ENCODE data around the gene SPATA45. TPM values are rescaled to one million over a fixed set of nuclear protein-coding genes. Genes with fewer than 3 reads are reported as not detected.
A peak's percentile ranks its signal among the peaks of the same experiment; 100 is the strongest.

SPATA45 gene
- total RNA-seq, 3 donors from 2014 or later (not counting 1 experiment from before 2014, with no cell fraction given): 0.80 TPM; not detected in 2

DNA sequence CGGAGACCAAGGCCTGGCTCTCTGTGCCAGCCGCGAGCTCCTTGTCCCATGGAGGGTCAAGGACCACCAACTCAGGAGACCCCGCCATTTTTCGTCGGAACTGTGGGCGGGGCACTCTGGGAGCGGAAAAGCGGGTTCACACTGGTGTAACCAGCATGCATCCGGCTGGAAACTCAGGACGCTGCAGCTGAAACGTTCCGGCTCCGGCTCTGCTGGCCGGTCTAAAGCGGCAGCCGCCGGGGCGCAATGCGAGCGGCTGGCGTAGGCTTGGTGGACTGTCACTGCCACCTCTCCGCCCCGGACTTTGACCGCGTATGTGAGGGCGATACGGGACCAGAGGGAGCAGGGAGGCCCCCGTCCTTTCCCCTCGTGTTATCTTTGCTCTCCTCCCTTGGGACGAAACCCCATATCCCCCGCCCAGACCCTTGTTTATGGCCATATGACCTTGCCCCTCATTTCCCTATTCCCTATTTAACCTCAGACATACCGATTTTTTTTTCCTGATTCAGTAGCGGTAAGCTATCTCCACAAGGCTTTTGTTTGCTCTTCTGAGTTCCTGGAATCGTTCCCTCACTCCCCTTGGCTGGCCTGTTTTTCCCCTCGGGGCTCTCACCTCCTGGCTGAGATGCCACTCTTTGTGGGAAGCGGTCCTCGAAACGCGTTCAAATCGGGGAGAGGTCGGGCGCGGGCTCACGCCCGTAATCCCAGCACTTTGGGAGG, 55.6 kb downstream of the SPATA45 start, which contains the start of the genes NSL1 and TATDN3:
Gene NSL1 (minus strand): TSS at position 102 of the 720 bp plus-strand sequence. CDS start 14 bp downstream, at position 88.
Gene TATDN3 (plus strand): TSS at position 219 of the 720 bp plus-strand sequence. CDS start 28 bp downstream, at position 247.
- peaks cover 0 to 38% of the 10 kb centered on the region in 2 donors for H3K4me1 Mint-ChIP-seq
- TF ChIP-seq, protein P1, sequence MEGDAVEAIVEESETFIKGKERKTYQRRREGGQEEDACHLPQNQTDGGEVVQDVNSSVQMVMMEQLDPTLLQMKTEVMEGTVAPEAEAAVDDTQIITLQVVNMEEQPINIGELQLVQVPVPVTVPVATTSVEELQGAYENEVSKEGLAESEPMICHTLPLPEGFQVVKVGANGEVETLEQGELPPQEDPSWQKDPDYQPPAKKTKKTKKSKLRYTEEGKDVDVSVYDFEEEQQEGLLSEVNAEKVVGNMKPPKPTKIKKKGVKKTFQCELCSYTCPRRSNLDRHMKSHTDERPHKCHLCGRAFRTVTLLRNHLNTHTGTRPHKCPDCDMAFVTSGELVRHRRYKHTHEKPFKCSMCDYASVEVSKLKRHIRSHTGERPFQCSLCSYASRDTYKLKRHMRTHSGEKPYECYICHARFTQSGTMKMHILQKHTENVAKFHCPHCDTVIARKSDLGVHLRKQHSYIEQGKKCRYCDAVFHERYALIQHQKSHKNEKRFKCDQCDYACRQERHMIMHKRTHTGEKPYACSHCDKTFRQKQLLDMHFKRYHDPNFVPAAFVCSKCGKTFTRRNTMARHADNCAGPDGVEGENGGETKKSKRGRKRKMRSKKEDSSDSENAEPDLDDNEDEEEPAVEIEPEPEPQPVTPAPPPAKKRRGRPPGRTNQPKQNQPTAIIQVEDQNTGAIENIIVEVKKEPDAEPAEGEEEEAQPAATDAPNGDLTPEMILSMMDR (IDR thresholded peaks at IDR 0.05): no peak
- H3K4me1 ChIP-seq (ENCODE audit: control insufficient read depth, insufficient read depth, low read length): peaks cover 28% of the 10 kb centered on the region
- H3K4me3 Mint-ChIP-seq: peak within 1 kb of the TSS; percentile 97
- peak within 1 kb of the TSS; percentile 95 for H3K4me3 ChIP-seq (ENCODE audit: low read length)
- H3K36me3 ChIP-seq (ENCODE audit: control insufficient read depth, insufficient read depth, low read length): peaks cover 6% of the 10 kb centered on the region
- no peaks in the 10 kb centered on the region for H3K27me3 Mint-ChIP-seq (ENCODE audit: low read depth in 2 of 2)
- under 1% methylated on average over 46 of the region's 46 CpGs for WGBS (ENCODE audit: insufficient coverage)
- peak within 1 kb of the TSS; percentile 88 to 95 for H3K27ac Mint-ChIP-seq
- H3K27ac ChIP-seq (ENCODE audit: low read length): peak within 1 kb of the TSS; percentile 98
- intact Hi-C loops (cut with micrococcal nuclease): loop anchor here (5.0 kb wide), 1 partner anchor 65 kb away; the partner anchor contains the start of gene FLVCR1
- no peaks in the 10 kb centered on the region for H3K9me3 Mint-ChIP-seq
- H3K9me3 ChIP-seq (ENCODE audit: control insufficient read depth, insufficient read depth, low read length): no peaks in the 10 kb centered on the region
- no peaks in the 10 kb centered on the region for H3K36me3 Mint-ChIP-seq
- peak; percentile 97 for DNase-seq
- no peaks in the 10 kb centered on the region for H3K27me3 ChIP-seq (ENCODE audit: control insufficient read depth, insufficient read depth, low read length)
- ATAC-seq: peak; percentile 95 to 99 (median 95)

DNA sequence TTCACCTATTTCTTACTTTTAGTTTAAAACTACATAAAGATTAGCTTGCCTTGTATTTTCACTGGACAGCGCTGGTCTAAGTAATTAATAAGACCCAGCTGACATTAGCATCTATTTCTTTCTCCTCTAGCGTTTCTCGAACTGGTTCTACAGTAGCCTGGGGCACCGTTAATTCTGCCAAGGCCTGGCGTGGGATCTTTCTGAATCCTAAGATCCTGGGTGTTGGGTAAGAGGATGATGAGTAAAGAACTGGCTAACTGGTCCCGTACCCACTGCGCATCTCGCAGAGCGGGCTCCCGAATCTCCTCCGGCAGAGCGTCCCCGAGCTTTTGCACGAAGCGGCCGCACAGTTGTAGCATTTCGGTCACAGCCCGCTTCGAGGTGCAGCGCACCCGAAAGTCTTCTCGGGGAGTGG, 56.2 kb downstream of the SPATA45 start:
- no peak for DNase-seq
- H3K4me1 Mint-ChIP-seq: peaks cover 0 to 38% of the 10 kb centered on the region in 2 donors
- Histone ChIP-seq H3K27me3 (ENCODE audit: control insufficient read depth, insufficient read depth, low read length) (no peaks in the 10 kb centered on the region), H3K36me3 (ENCODE audit: control insufficient read depth, insufficient read depth, low read length) (peaks cover 5% of the 10 kb centered on the region), H3K27ac (ENCODE audit: low read length) (peak overlapping the region; percentile 98), H3K4me3 (ENCODE audit: low read length) (peak overlapping the region; percentile 95), H3K4me1 (ENCODE audit: control insufficient read depth, insufficient read depth, low read length) (peaks cover 28% of the 10 kb centered on the region), H3K9me3 (ENCODE audit: control insufficient read depth, insufficient read depth, low read length) (no peaks in the 10 kb centered on the region)
- peak; percentile 67 to 72 (median 68) for ATAC-seq
- H3K27me3 Mint-ChIP-seq (ENCODE audit: low read depth in 2 of 2): no peaks in the 10 kb centered on the region
- WGBS (ENCODE audit: insufficient coverage): 0% methylated on average over 22 of the region's 22 CpGs
- intact Hi-C loops (cut with micrococcal nuclease): loop anchor here (5.0 kb wide), 1 partner anchor 66 kb away; the partner anchor contains the start of gene FLVCR1
- TF ChIP-seq, protein P1 (IDR thresholded peaks at IDR 0.05): no peak
- H3K36me3 Mint-ChIP-seq: no peaks in the 10 kb centered on the region
- peak overlapping the region; percentile 97 for H3K4me3 Mint-ChIP-seq
- peak overlapping the region; percentile 88 to 95 for H3K27ac Mint-ChIP-seq
- H3K9me3 Mint-ChIP-seq: no peaks in the 10 kb centered on the region

DNA sequence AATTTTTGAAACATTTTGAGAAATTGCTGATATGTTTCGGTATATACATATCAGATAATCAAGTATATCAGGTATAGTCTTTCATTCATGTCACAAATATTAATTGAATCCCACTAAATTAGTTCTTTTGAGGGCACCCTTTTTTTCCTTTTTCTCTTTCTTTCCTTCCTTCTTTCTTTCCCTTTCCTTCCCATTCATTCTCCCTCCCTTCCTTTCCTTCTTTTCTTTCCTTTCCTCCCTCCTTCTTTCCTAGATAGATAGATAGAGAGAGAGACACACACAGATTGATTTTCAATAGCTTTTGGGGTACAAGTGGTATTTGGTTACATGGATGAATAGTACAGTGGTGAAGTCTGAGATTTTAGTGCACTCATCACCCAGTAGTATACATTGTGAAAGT, 61.6 kb downstream of the SPATA45 start:
- H3K4me1 Mint-ChIP-seq: peaks cover 5 to 23% of the 10 kb centered on the region in 2 donors
- H3K4me3 ChIP-seq (ENCODE audit: low read length): no peak overlapping the region
- no peak overlapping the region for H3K27ac ChIP-seq (ENCODE audit: low read length)
- H3K9me3 ChIP-seq (ENCODE audit: control insufficient read depth, insufficient read depth, low read length): no peaks in the 10 kb centered on the region
- no peaks in the 10 kb centered on the region for H3K27me3 ChIP-seq (ENCODE audit: control insufficient read depth, insufficient read depth, low read length)
- WGBS (ENCODE audit: insufficient coverage): no CpG with 5 or more reads among the region's 1 CpG
- DNase-seq: no peak
- TF ChIP-seq, protein P1 (IDR thresholded peaks at IDR 0.05): no peak
- H3K27ac Mint-ChIP-seq: no peak overlapping the region
- peaks cover 11% of the 10 kb centered on the region for H3K4me1 ChIP-seq (ENCODE audit: control insufficient read depth, insufficient read depth, low read length)
- no peak for ATAC-seq
- peaks cover 47% of the 10 kb centered on the region for H3K36me3 ChIP-seq (ENCODE audit: control insufficient read depth, insufficient read depth, low read length)
- intact Hi-C loops (cut with micrococcal nuclease): no loop called here
- no peak overlapping the region for H3K4me3 Mint-ChIP-seq
- H3K9me3 Mint-ChIP-seq: no peaks in the 10 kb centered on the region
- H3K27me3 Mint-ChIP-seq (ENCODE audit: low read depth in 2 of 2): no peaks in the 10 kb centered on the region
- H3K36me3 Mint-ChIP-seq: peaks cover 18% of the 10 kb centered on the region
